ENCODE results near the gene MPHOSPH9.

MPHOSPH9 gene, protein sequence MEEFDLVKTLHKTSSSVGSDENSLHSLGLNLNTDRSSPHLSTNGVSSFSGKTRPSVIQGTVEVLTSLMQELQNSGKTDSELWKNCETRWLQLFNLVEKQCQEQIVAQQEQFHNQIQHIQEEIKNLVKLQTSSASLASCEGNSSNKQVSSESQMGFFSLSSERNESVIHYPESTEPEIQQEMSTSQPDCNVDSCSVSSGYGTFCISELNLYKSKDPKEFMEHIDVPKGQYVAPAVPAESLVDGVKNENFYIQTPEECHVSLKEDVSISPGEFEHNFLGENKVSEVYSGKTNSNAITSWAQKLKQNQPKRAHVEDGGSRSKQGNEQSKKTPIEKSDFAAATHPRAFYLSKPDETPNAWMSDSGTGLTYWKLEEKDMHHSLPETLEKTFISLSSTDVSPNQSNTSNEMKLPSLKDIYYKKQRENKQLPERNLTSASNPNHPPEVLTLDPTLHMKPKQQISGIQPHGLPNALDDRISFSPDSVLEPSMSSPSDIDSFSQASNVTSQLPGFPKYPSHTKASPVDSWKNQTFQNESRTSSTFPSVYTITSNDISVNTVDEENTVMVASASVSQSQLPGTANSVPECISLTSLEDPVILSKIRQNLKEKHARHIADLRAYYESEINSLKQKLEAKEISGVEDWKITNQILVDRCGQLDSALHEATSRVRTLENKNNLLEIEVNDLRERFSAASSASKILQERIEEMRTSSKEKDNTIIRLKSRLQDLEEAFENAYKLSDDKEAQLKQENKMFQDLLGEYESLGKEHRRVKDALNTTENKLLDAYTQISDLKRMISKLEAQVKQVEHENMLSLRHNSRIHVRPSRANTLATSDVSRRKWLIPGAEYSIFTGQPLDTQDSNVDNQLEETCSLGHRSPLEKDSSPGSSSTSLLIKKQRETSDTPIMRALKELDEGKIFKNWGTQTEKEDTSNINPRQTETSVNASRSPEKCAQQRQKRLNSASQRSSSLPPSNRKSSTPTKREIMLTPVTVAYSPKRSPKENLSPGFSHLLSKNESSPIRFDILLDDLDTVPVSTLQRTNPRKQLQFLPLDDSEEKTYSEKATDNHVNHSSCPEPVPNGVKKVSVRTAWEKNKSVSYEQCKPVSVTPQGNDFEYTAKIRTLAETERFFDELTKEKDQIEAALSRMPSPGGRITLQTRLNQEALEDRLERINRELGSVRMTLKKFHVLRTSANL
- long read RNA-seq, partial matches to known transcripts, result 18 of 86 reads
- long read RNA-seq, other reads (novel, unspliced or antisense), result 68 of 86 reads

DNA sequence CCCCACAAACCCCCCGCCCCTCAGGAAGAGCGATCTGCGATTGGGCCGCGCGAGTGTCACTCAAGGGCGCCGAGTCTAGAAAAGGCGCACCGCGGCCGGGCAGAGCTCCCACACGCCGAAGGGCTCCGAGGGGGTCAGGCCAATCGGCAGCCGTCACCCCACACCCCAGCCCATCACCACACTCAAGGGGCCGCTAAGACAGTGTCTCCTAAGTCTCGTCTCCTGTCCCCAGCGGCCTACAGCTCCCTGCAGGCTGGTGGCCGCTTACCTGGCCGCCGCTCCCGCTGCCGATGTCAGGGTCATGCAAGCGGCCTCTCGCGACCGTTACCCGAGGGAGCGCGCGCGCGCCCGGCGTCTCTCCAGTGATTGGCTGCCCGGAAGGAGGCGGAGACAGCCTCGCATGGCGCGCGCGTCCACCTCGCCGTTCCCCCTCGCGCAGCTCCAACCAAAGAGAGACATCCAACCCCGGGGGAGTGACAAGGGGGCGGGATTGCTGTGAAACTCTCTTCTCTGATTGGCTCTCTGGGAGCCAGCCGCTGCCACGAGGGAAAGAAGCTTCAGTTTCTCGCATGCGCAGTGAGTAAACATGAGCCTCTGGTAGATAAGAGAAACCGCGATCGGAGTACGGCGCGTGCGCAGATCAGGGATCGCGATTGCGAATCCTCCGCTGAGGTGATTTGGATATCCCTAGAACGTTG, at the start of gene MPHOSPH9, which contains the start of gene MTRFR:
Gene MPHOSPH9, minus strand, starts transcription at position 335 of the 698 bp plus-strand sequence. CDS start 2,777 bp downstream, outside the sequence.
Gene MTRFR, plus strand, starts transcription at position 630 of the 698 bp plus-strand sequence. CDS start 20,239 bp downstream, outside the sequence.
- no peaks in the 10 kb centered on the region for H3K27me3 ChIP-seq (ENCODE audit: insufficient read depth, poor library complexity, severe bottlenecking)
- peak; percentile 97 to 100 for DNase-seq (ENCODE audit: low read depth in 1 of 2, low spot score in 1 of 2)
- peak within 1 kb of the TSS; percentile 97 for H3K4me3 ChIP-seq (replicated peaks; ENCODE audit: insufficient read depth, low read length)
- no peak for TF ChIP-seq SPI1 (IDR thresholded peaks at IDR 0.05; ENCODE audit: borderline replicate concordance, low read depth)
- no peak for TF ChIP-seq GABPA (IDR thresholded peaks at IDR 0.05; ENCODE audit: low read depth)
- TF ChIP-seq, protein P1, sequence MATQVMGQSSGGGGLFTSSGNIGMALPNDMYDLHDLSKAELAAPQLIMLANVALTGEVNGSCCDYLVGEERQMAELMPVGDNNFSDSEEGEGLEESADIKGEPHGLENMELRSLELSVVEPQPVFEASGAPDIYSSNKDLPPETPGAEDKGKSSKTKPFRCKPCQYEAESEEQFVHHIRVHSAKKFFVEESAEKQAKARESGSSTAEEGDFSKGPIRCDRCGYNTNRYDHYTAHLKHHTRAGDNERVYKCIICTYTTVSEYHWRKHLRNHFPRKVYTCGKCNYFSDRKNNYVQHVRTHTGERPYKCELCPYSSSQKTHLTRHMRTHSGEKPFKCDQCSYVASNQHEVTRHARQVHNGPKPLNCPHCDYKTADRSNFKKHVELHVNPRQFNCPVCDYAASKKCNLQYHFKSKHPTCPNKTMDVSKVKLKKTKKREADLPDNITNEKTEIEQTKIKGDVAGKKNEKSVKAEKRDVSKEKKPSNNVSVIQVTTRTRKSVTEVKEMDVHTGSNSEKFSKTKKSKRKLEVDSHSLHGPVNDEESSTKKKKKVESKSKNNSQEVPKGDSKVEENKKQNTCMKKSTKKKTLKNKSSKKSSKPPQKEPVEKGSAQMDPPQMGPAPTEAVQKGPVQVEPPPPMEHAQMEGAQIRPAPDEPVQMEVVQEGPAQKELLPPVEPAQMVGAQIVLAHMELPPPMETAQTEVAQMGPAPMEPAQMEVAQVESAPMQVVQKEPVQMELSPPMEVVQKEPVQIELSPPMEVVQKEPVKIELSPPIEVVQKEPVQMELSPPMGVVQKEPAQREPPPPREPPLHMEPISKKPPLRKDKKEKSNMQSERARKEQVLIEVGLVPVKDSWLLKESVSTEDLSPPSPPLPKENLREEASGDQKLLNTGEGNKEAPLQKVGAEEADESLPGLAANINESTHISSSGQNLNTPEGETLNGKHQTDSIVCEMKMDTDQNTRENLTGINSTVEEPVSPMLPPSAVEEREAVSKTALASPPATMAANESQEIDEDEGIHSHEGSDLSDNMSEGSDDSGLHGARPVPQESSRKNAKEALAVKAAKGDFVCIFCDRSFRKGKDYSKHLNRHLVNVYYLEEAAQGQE (IDR thresholded peaks at IDR 0.05; ENCODE audit: insufficient replicate concordance, low read depth), result peak; percentile 79
- peak; percentile 98 for TF ChIP-seq POLR2AphosphoS5 (IDR thresholded peaks at IDR 0.05; ENCODE audit: low read depth)
- peak within 1 kb of the TSS; percentile 93 for H3K27ac ChIP-seq (replicated peaks)

DNA sequence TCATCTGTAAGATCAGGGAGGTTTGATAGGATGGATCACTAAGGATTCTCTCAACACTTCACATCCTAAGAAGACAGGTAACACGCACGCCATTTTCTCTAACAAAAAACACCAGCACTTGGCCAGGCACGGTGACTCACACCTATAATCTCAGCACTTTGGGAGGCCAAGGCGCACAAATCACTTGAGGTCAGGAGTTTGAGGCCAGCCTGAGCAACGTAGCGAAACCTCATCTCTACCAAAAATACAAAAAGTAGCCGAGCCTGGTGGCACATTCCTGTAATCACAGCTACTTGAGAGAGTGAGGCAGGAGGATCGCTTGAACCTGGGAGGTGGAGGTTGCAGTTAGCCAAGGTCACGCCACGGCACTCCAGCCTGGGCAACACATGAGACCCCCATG, 49.2 kb upstream of the MPHOSPH9 start:
- Histone ChIP-seq H3K27ac (replicated peaks) (no peak overlapping the region), H3K27me3 (ENCODE audit: insufficient read depth, poor library complexity, severe bottlenecking) (no peaks in the 10 kb centered on the region), H3K4me3 (replicated peaks; ENCODE audit: insufficient read depth, low read length) (no peak overlapping the region)
- DNase-seq (ENCODE audit: low read depth in 1 of 2, low spot score in 1 of 2), result no peak
- no peak for TF ChIP-seq POLR2AphosphoS5 (IDR thresholded peaks at IDR 0.05; ENCODE audit: low read depth)
- TF ChIP-seq GABPA (IDR thresholded peaks at IDR 0.05; ENCODE audit: low read depth), result no peak
- TF ChIP-seq, protein P1 (IDR thresholded peaks at IDR 0.05; ENCODE audit: insufficient replicate concordance, low read depth), result no peak
- TF ChIP-seq, protein P2, sequence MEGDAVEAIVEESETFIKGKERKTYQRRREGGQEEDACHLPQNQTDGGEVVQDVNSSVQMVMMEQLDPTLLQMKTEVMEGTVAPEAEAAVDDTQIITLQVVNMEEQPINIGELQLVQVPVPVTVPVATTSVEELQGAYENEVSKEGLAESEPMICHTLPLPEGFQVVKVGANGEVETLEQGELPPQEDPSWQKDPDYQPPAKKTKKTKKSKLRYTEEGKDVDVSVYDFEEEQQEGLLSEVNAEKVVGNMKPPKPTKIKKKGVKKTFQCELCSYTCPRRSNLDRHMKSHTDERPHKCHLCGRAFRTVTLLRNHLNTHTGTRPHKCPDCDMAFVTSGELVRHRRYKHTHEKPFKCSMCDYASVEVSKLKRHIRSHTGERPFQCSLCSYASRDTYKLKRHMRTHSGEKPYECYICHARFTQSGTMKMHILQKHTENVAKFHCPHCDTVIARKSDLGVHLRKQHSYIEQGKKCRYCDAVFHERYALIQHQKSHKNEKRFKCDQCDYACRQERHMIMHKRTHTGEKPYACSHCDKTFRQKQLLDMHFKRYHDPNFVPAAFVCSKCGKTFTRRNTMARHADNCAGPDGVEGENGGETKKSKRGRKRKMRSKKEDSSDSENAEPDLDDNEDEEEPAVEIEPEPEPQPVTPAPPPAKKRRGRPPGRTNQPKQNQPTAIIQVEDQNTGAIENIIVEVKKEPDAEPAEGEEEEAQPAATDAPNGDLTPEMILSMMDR (IDR thresholded peaks at IDR 0.05; ENCODE audit: insufficient read depth, low read length), result no peak
- no peak for TF ChIP-seq SPI1 (IDR thresholded peaks at IDR 0.05; ENCODE audit: borderline replicate concordance, low read depth)

DNA sequence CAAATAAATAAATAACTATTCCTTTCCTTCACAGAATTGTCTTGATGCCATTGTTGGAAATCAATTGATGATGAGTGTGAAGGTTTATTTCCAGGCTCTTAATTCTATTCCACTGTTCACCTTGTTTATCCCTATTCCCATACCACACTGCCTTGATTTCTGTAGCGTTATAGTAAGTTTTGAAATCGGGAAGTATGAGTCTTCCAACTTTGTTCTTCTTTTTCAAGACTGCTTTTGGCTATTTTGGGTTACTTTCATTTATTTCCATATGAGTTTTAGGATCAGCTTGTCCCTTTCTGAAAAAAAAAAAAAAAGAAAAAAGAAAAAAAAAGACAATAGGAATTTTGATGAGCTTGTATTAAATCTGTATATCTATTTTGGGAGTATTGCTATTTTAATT, 48.0 kb upstream of the MPHOSPH9 start:
- Histone ChIP-seq H3K27ac (replicated peaks) (no peak overlapping the region), H3K27me3 (ENCODE audit: insufficient read depth, poor library complexity, severe bottlenecking) (no peaks in the 10 kb centered on the region), H3K4me3 (replicated peaks; ENCODE audit: insufficient read depth, low read length) (no peak overlapping the region)
- TF ChIP-seq GABPA (IDR thresholded peaks at IDR 0.05; ENCODE audit: low read depth), result no peak
- TF ChIP-seq, protein P2 (IDR thresholded peaks at IDR 0.05; ENCODE audit: insufficient read depth, low read length), result no peak
- TF ChIP-seq, protein P1 (IDR thresholded peaks at IDR 0.05; ENCODE audit: insufficient replicate concordance, low read depth), result no peak
- no peak for TF ChIP-seq SPI1 (IDR thresholded peaks at IDR 0.05; ENCODE audit: borderline replicate concordance, low read depth)
- no peak for TF ChIP-seq POLR2AphosphoS5 (IDR thresholded peaks at IDR 0.05; ENCODE audit: low read depth)
- no peak for DNase-seq (ENCODE audit: low read depth in 1 of 2, low spot score in 1 of 2)

Data from HL-60 (cell line).